HepG2 (cell line): ENCODE data around the gene ENO1. TPM values are rescaled to one million over a fixed set of nuclear protein-coding genes. Genes with fewer than 3 reads are reported as not detected.

Experiments
- DR1 ChIP-seq: sonication (generic); formaldehyde crosslinking; IDR thresholded peaks from 2 replicates; pipeline ENCODE4 v1.8.0; 2021; ENCODE audit warnings: mild to moderate bottlenecking, missing genetic modification reagents, inconsistent platforms
- GATA4 ChIP-seq: sonication (generic); IDR thresholded peaks from 2 replicates; pipeline ENCODE4 v1.6.1; 2016; ENCODE audit warnings: antibody characterized with exemption, low read depth, borderline replicate concordance
- GPBP1L1 ChIP-seq: sonication (generic); formaldehyde crosslinking; IDR thresholded peaks from 2 replicates; pipeline ENCODE4 v1.5.0; 2020; ENCODE audit warnings: mild to moderate bottlenecking, missing genetic modification reagents
- HMGXB4 ChIP-seq, 2 experiments: sonication (generic) in 1 of 2; formaldehyde crosslinking in 1 of 2; IDR thresholded peaks; 2 replicates each; pipeline versions ENCODE4 v1.4.0 to v1.6.1; 2018 to 2020; ENCODE audit warnings: missing genetic modification reagents in 2 of 2, borderline replicate concordance in 1 of 2, low read depth in 1 of 2, mild to moderate bottlenecking in 1 of 2, missing biosample characterization in 1 of 2
- KLF16 ChIP-seq, 2 experiments: sonication (generic) in 1 of 2; formaldehyde crosslinking in 1 of 2; IDR thresholded peaks; 2 replicates each; pipeline versions ENCODE4 v1.6.1 to v1.8.0; 2016 to 2023; ENCODE audit warnings: missing genetic modification reagents in 2 of 2, missing compliant biosample characterization in 1 of 2
- KMT2A ChIP-seq: sonication (generic); formaldehyde crosslinking; IDR thresholded peaks from 2 replicates; pipeline ENCODE4 v1.4.0; 2020; ENCODE audit warnings: missing genetic modification reagents
- MAFK ChIP-seq, 2 experiments: IDR thresholded peaks in 1 of 2; conservative IDR thresholded peaks in 1 of 2; 2 replicates each; pipeline ENCODE4 v1.6.1; 2011; ENCODE audit warnings: improper control_type of control experiment in 2 of 2, low read length in 2 of 2
- NFE2L1 ChIP-seq: sonication (generic); formaldehyde crosslinking; IDR thresholded peaks from 2 replicates; pipeline ENCODE4 v1.4.0; 2020; ENCODE audit warnings: missing genetic modification reagents, mild to moderate bottlenecking, borderline replicate concordance
- NFRKB ChIP-seq: fragments of 450-650 bp; IDR thresholded peaks from 2 replicates; pipeline ENCODE4 v1.6.1; 2017
- PAXIP1 ChIP-seq: sonication (generic); formaldehyde crosslinking; conservative IDR thresholded peaks from 2 replicates; pipeline ENCODE4 v1.4.0; 2020; ENCODE audit warnings: mild to moderate bottlenecking, missing genetic modification reagents, moderate library complexity
- STAG1 ChIP-seq: sonication (generic); formaldehyde crosslinking; IDR thresholded peaks from 2 replicates; pipeline ENCODE4 v1.4.0; 2020; ENCODE audit warnings: missing genetic modification reagents
- TCF12 ChIP-seq, 2 experiments: fragments of 450-650 bp in 1 of 2; sonication (generic) in 1 of 2; formaldehyde crosslinking in 1 of 2; IDR thresholded peaks; 2 replicates each; pipeline versions ENCODE4 v1.6.1 to v1.8.0; 2017 to 2022; ENCODE audit warnings: antibody characterized with exemption in 1 of 2, mild to moderate bottlenecking in 1 of 2, missing genetic modification reagents in 1 of 2, moderate library complexity in 1 of 2
- ZFP82 ChIP-seq: sonication (generic); formaldehyde crosslinking; IDR thresholded peaks from 2 replicates; pipeline ENCODE4 v1.5.1; 2020; ENCODE audit warnings: mild to moderate bottlenecking, missing genetic modification reagents, borderline replicate concordance
- ZHX2 ChIP-seq, 2 experiments: sonication (generic) in 1 of 2; formaldehyde crosslinking in 1 of 2; IDR thresholded peaks; 2 replicates each; pipeline versions ENCODE4 v1.6.1 to v1.9.0; 2014 to 2022; ENCODE audit warnings: antibody characterized with exemption in 1 of 2, borderline replicate concordance in 1 of 2, inconsistent platforms in 1 of 2, low read depth in 1 of 2, missing genetic modification reagents in 1 of 2
- ZNF12 ChIP-seq: sonication (generic); formaldehyde crosslinking; IDR thresholded peaks from 2 replicates; pipeline ENCODE4 v1.5.0; 2020; ENCODE audit warnings: missing genetic modification reagents
- ZNF589 ChIP-seq: sonication (generic); formaldehyde crosslinking; conservative IDR thresholded peaks from 2 replicates; pipeline ENCODE4 v1.8.0; 2022; ENCODE audit warnings: mild to moderate bottlenecking, moderate library complexity, missing genetic modification reagents
- polyA plus RNA-seq, 8 experiments: library from polyadenylated mRNA; depleted of rRNA in 3 of 8; stranded (reverse) in 7 of 8; unstranded in 1 of 8; fragments of >200 nt; fragmentation: Illumina TruSeq in 4 of 8; extraction: Trizol in 4 of 8; gene quantifications; 2 replicates each; pipeline versions ENCODE4 v1.2.1 to v1.2.3, GENCODE V29; 2011 to 2016; ENCODE audit warnings: low read depth in 4 of 8, missing spikeins in 1 of 8, mixed read lengths in 1 of 8; ENCODE audit not compliant: insufficient read depth in 1 of 8
- total RNA-seq, 5 experiments: library from RNA; depleted of rRNA; stranded (reverse); fragments of >200 nt; fragmentation: Illumina TruSeq; extraction: Trizol; gene quantifications; 2 replicates each; pipeline ENCODE4 v1.2.3, GENCODE V29; 2016; ENCODE audit warnings: low read depth in 1 of 5

The ENO1 gene
- total and polyA plus RNA-seq, 2 of the 13 experiments (the other 11 are each of a cell fraction or from before 2014, with no cell fraction given) = 1,559 to 3,103 TPM

DNA sequence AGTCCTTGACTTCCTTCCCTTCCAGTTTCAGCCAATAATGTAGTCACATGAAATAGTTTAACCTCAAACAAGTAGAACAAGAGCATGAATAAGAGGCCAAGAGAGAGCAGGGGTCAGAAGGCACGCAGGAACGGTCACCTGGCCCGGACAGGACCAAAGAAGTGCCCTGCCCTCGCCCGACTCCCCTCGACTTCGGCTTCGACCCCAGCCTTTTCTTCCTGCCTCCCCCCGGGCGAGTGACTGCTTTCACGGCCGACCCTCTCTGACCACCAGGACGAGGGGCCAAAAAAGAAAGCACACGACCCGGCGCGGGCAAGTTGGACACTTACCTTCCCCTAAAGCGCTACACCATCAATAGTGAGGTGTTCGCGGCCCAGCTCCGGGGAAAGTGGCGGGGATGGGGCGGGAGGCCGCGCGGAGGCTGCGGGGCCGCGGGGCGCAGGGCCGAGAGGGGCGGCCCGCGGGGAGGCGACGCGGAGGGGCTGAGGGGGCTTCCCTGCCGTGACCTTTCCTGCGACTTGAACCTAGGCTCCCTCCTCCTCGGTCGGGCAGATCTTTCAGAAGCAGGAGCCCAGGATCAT is 61.6 kb downstream of the ENO1 start (continued):
- TF ChIP-seq ZNF12 = no peak
- TF ChIP-seq MAFK (conservative IDR thresholded peaks at IDR 0.05 in 1 of 2, IDR thresholded peaks at IDR 0.05 in 1 of 2; ENCODE audit: low read length in 2 of 2) = no peak
- no peak for TF ChIP-seq GATA4
- TF ChIP-seq PAXIP1 = no peak
- TF ChIP-seq KMT2A = 0 out of 2 replicates have a peak, but pooled peaks have one; percentile 4
- TF ChIP-seq NFE2L1 (CRISPR knock-in tag) = no peak
- no peak for TF ChIP-seq NFRKB
- TF ChIP-seq KLF16 (CRISPR knock-in tag; IDR thresholded peaks at IDR 0.05) = no peak
- no peak for TF ChIP-seq ZHX2 (IDR thresholded peaks at IDR 0.05; ENCODE audit: low read depth)
- TF ChIP-seq ZHX2 (CRISPR knock-in tag; IDR thresholded peaks at IDR 0.05; ENCODE audit: borderline replicate concordance) = no peak
- no peak for TF ChIP-seq TCF12 (IDR thresholded peaks at IDR 0.05)
- TF ChIP-seq TCF12 (CRISPR knock-in tag; IDR thresholded peaks at IDR 0.05) = no peak
- no peak for TF ChIP-seq DR1 (CRISPR knock-in tag)
- no peak for TF ChIP-seq GPBP1L1 (CRISPR knock-in tag)
- no peak for TF ChIP-seq STAG1 (CRISPR knock-in tag)
- no peak for TF ChIP-seq ZNF589
- TF ChIP-seq ZFP82 (CRISPR knock-in tag) = no peak
- no peak for TF ChIP-seq HMGXB4 (CRISPR knock-in tag; IDR thresholded peaks at IDR 0.05; ENCODE audit: borderline replicate concordance in 1 of 2, low read depth in 1 of 2)
